GM12872 (cell line): ENCODE data around the gene PRR32.

ENCODE experiments used
- CTCF ChIP-seq: IDR thresholded peaks from 3 replicates; pipeline ENCODE4 v1.5.1; 2011; ENCODE audit warnings: low read depth, mild to moderate bottlenecking, low read length, moderate library complexity; ENCODE audit not compliant: insufficient read depth

PRR32 gene

GRCh38 chrX:126819429-126819828 is at the start of gene PRR32:
Gene PRR32, plus strand, starts transcription at chrX:126819729. Its CDS starts 115 bp downstream, at chrX:126819844.
- no peak for TF ChIP-seq CTCF

GRCh38 chrX:126770179-126770578 is 49.4 kb upstream of the PRR32 start:
- peak; percentile 34; the same call in 2 of the 3 replicates for TF ChIP-seq CTCF

GRCh38 chrX:126785539-126785938 is 34.0 kb upstream of the PRR32 start:
- TF ChIP-seq CTCF: no peak

- TF ChIP-seq CTCF: no peak
Measured at GRCh38 chrX:126799059-126799458, 20.5 kb upstream of the PRR32 start.

- no peak for TF ChIP-seq CTCF
Measured at GRCh38 chrX:126815806-126816205, 3.7 kb upstream of the PRR32 start.

- no peak for TF ChIP-seq CTCF
Measured at GRCh38 chrX:126820700-126821420, 1.3 kb downstream of the PRR32 start.

GRCh38 chrX:126824338-126825007 is 4.9 kb downstream of the PRR32 start:
- TF ChIP-seq CTCF: no peak
